Measurements from ENCODE around the gene RNF150.

RNF150 gene

DNA sequence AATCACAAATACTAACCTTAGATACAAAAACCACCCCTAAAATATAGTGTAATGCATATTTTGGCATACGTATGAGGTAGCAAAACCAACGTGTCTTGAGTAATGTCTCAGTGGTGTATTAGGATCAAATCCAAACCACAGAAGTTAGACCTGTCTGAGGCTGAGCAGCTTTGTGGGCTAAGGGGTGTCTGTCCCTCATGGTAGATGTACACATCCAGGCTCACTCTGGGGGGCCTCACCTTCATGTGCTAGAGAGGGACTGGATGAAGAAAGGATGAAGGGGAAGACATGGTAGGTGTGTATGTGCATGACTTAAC is 189.1 kb downstream of the RNF150 start:
- TF ChIP-seq, protein P1, sequence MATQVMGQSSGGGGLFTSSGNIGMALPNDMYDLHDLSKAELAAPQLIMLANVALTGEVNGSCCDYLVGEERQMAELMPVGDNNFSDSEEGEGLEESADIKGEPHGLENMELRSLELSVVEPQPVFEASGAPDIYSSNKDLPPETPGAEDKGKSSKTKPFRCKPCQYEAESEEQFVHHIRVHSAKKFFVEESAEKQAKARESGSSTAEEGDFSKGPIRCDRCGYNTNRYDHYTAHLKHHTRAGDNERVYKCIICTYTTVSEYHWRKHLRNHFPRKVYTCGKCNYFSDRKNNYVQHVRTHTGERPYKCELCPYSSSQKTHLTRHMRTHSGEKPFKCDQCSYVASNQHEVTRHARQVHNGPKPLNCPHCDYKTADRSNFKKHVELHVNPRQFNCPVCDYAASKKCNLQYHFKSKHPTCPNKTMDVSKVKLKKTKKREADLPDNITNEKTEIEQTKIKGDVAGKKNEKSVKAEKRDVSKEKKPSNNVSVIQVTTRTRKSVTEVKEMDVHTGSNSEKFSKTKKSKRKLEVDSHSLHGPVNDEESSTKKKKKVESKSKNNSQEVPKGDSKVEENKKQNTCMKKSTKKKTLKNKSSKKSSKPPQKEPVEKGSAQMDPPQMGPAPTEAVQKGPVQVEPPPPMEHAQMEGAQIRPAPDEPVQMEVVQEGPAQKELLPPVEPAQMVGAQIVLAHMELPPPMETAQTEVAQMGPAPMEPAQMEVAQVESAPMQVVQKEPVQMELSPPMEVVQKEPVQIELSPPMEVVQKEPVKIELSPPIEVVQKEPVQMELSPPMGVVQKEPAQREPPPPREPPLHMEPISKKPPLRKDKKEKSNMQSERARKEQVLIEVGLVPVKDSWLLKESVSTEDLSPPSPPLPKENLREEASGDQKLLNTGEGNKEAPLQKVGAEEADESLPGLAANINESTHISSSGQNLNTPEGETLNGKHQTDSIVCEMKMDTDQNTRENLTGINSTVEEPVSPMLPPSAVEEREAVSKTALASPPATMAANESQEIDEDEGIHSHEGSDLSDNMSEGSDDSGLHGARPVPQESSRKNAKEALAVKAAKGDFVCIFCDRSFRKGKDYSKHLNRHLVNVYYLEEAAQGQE (IDR thresholded peaks at IDR 0.05; ENCODE audit: insufficient replicate concordance, low read depth) = no peak
- TF ChIP-seq SPI1 (IDR thresholded peaks at IDR 0.05; ENCODE audit: borderline replicate concordance, low read depth) (no peak), POLR2AphosphoS5 (IDR thresholded peaks at IDR 0.05; ENCODE audit: low read depth) (no peak), GABPA (IDR thresholded peaks at IDR 0.05; ENCODE audit: low read depth) (no peak)
- TF ChIP-seq, protein P2, sequence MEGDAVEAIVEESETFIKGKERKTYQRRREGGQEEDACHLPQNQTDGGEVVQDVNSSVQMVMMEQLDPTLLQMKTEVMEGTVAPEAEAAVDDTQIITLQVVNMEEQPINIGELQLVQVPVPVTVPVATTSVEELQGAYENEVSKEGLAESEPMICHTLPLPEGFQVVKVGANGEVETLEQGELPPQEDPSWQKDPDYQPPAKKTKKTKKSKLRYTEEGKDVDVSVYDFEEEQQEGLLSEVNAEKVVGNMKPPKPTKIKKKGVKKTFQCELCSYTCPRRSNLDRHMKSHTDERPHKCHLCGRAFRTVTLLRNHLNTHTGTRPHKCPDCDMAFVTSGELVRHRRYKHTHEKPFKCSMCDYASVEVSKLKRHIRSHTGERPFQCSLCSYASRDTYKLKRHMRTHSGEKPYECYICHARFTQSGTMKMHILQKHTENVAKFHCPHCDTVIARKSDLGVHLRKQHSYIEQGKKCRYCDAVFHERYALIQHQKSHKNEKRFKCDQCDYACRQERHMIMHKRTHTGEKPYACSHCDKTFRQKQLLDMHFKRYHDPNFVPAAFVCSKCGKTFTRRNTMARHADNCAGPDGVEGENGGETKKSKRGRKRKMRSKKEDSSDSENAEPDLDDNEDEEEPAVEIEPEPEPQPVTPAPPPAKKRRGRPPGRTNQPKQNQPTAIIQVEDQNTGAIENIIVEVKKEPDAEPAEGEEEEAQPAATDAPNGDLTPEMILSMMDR (IDR thresholded peaks at IDR 0.05; ENCODE audit: insufficient read depth, low read length) = no peak
- Histone ChIP-seq H3K27me3 (ENCODE audit: insufficient read depth, poor library complexity, severe bottlenecking) (peaks cover 2% of the 10 kb centered on the region), H3K4me3 (replicated peaks; ENCODE audit: insufficient read depth, low read length) (no peak overlapping the region), H3K27ac (replicated peaks) (no peak overlapping the region)
- DNase-seq (ENCODE audit: low read depth in 1 of 2, low spot score in 1 of 2) = no peak

DNA sequence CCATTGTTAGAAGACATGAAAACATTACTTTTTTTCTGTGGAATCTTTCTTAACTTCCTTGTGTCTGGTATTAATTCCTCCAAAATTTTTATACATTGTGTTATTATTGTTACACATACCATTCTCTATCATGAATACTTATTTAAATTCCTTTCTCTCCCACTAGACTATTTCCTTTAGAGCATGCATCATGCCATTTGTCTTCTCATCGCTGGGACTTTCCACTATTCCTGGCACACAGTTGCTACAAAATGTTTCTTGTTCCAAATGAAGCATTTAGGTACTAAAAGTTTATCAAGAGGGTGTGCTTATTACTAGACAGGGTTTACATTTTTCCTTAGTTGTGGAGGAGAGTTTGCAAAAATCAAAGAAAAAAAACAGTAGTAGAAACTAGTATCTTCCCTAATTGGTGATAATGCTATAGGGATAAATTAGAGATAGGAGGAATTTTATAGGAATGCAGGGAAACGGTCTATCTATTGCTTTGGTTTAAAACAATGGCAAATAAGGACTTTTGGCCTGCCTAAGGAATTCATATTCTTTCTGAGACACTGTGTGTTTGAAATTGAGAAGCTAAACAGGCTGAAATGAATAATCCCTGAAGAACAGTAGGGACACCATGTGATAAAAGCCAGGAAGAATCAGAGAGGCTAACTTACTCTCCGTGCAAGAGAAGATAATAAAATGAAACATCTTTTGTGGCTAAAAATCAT is 189.6 kb downstream of the RNF150 start:
- Histone ChIP-seq H3K4me3 (replicated peaks; ENCODE audit: insufficient read depth, low read length) (no peak overlapping the region), H3K27ac (replicated peaks) (no peak overlapping the region), H3K27me3 (ENCODE audit: insufficient read depth, poor library complexity, severe bottlenecking) (peaks cover 2% of the 10 kb centered on the region)
- no peak for DNase-seq (ENCODE audit: low read depth in 1 of 2, low spot score in 1 of 2)
- TF ChIP-seq SPI1 (IDR thresholded peaks at IDR 0.05; ENCODE audit: borderline replicate concordance, low read depth) = no peak
- TF ChIP-seq, protein P1 (IDR thresholded peaks at IDR 0.05; ENCODE audit: insufficient replicate concordance, low read depth) = no peak
- TF ChIP-seq, protein P2 (IDR thresholded peaks at IDR 0.05; ENCODE audit: insufficient read depth, low read length) = no peak
- no peak for TF ChIP-seq POLR2AphosphoS5 (IDR thresholded peaks at IDR 0.05; ENCODE audit: low read depth)
- no peak for TF ChIP-seq GABPA (IDR thresholded peaks at IDR 0.05; ENCODE audit: low read depth)

DNA sequence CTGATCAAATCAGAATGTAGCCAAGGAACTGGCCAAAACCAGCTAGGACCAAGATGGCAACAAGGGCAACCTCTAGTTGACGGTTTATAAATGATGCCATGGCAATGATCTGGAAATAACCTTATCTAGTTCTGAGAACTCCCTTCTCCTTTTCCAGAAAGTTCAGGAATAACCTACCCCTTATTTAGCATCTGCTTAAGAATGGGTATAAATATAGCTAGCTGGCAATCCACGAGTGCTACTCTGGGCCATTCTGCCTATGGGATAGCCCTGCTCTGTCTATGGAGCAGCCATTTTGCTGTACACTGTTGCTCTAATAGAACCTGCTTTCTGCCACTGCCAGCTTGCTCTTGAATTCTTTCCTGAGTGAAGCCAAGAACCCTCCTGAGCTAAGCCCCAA is 192.7 kb downstream of the RNF150 start:
- no peak for DNase-seq (ENCODE audit: low read depth in 1 of 2, low spot score in 1 of 2)

More for the DNA sequence above, 192.7 kb downstream of the RNF150 start:
- TF ChIP-seq, protein P1 (IDR thresholded peaks at IDR 0.05; ENCODE audit: insufficient replicate concordance, low read depth) = no peak
- TF ChIP-seq, protein P2 (IDR thresholded peaks at IDR 0.05; ENCODE audit: insufficient read depth, low read length) = no peak
- TF ChIP-seq SPI1 (IDR thresholded peaks at IDR 0.05; ENCODE audit: borderline replicate concordance, low read depth) = no peak
- TF ChIP-seq POLR2AphosphoS5 (IDR thresholded peaks at IDR 0.05; ENCODE audit: low read depth) = no peak
- no peak for TF ChIP-seq GABPA (IDR thresholded peaks at IDR 0.05; ENCODE audit: low read depth)
- H3K4me3 ChIP-seq (replicated peaks; ENCODE audit: insufficient read depth, low read length) = no peak overlapping the region
- H3K27me3 ChIP-seq (ENCODE audit: insufficient read depth, poor library complexity, severe bottlenecking) = peaks cover 2% of the 10 kb centered on the region
- no peak overlapping the region for H3K27ac ChIP-seq (replicated peaks)
